ENCODE data around the gene CLASP1. TPM values are rescaled to one million over a fixed set of nuclear protein-coding genes. Genes with fewer than 3 reads are reported as not detected.

Gene CLASP1
- total RNA-seq, 1 donor from 2014 or later, result 110 TPM

GRCh38 chr2:121633463-121633862 is 15.8 kb downstream of the CLASP1 start:
- no peak overlapping the region for H3K9ac ChIP-seq
- H3F3A ChIP-seq (ENCODE audit: low read depth), result peaks cover 4% of the 10 kb centered on the region
- no peak for DNase-seq (ENCODE audit: low spot score)
- peaks cover 39% of the 10 kb centered on the region for H4K20me1 ChIP-seq (ENCODE audit: low read depth)
- peaks cover 23% of the 10 kb centered on the region for H3K9me3 Mint-ChIP-seq
- H3K27ac Mint-ChIP-seq, result no peak overlapping the region
- no peak overlapping the region for H3K4me2 ChIP-seq
- no peaks in the 10 kb centered on the region for H3K27me3 ChIP-seq
- no peak overlapping the region for H2AFZ ChIP-seq (replicated peaks)
- peaks cover 27% of the 10 kb centered on the region for H3K36me3 Mint-ChIP-seq
- H3K27ac ChIP-seq, result no peak overlapping the region
- TF ChIP-seq EZH2 (IDR thresholded peaks at IDR 0.05), result no peak
- TF ChIP-seq CTCF (IDR thresholded peaks at IDR 0.05), result no peak
- no peak for TF ChIP-seq EZH2phosphoT487 (IDR thresholded peaks at IDR 0.05)
- peaks cover 16% of the 10 kb centered on the region for H3K9me3 ChIP-seq (ENCODE audit: low read depth)
- H3K4me3 Mint-ChIP-seq, result no peak overlapping the region
- H3K4me3 ChIP-seq, result no peak overlapping the region
- H3K36me3 ChIP-seq, result no peaks in the 10 kb centered on the region
- peaks cover 97% of the 10 kb centered on the region for H3K79me2 ChIP-seq (ENCODE audit: low read depth)
- H3K4me1 Mint-ChIP-seq, result peaks cover 12% of the 10 kb centered on the region
- H3K4me1 ChIP-seq, result peaks cover 5% of the 10 kb centered on the region
- H3K27me3 Mint-ChIP-seq (ENCODE audit: insufficient read depth, low read depth), result peaks cover 2% of the 10 kb centered on the region

- Mint-ChIP-seq H3K4me1 (no peaks in the 10 kb centered on the region), H3K27me3 (ENCODE audit: insufficient read depth, low read depth) (no peaks in the 10 kb centered on the region), H3K27ac (no peak overlapping the region), H3K4me3 (no peak overlapping the region), H3K36me3 (peaks cover 38% of the 10 kb centered on the region), H3K9me3 (peaks cover 29% of the 10 kb centered on the region)
- H4K20me1 ChIP-seq (ENCODE audit: low read depth), result peaks cover 12% of the 10 kb centered on the region
- H3K4me2 ChIP-seq, result no peak overlapping the region
- no peak overlapping the region for H3K27ac ChIP-seq
- H3K9me3 ChIP-seq (ENCODE audit: low read depth), result no peaks in the 10 kb centered on the region
- H3K4me1 ChIP-seq, result no peaks in the 10 kb centered on the region
- peaks cover 97% of the 10 kb centered on the region for H3K79me2 ChIP-seq (ENCODE audit: low read depth)
- no peak for TF ChIP-seq EZH2phosphoT487 (IDR thresholded peaks at IDR 0.05)
- no peak for TF ChIP-seq EZH2 (IDR thresholded peaks at IDR 0.05)
- TF ChIP-seq CTCF (IDR thresholded peaks at IDR 0.05), result no peak
- H3K4me3 ChIP-seq, result no peak overlapping the region
- DNase-seq (ENCODE audit: low spot score), result no peak
- H3F3A ChIP-seq (ENCODE audit: low read depth), result no peaks in the 10 kb centered on the region
- H3K27me3 ChIP-seq, result no peaks in the 10 kb centered on the region
- no peaks in the 10 kb centered on the region for H3K36me3 ChIP-seq
- no peak overlapping the region for H3K9ac ChIP-seq
- H2AFZ ChIP-seq (replicated peaks), result no peak overlapping the region
These were observed 21.7 kb downstream of the CLASP1 start for GRCh38 chr2:121627525-121628050.

- no peaks in the 10 kb centered on the region for H3K9me3 ChIP-seq (ENCODE audit: low read depth)
- no peak overlapping the region for H3K4me3 Mint-ChIP-seq
- peaks cover 29% of the 10 kb centered on the region for H3K9me3 Mint-ChIP-seq
- DNase-seq (ENCODE audit: low spot score), result no peak
- H3K27me3 Mint-ChIP-seq (ENCODE audit: insufficient read depth, low read depth), result no peaks in the 10 kb centered on the region
- no peak overlapping the region for H2AFZ ChIP-seq (replicated peaks)
- peaks cover 97% of the 10 kb centered on the region for H3K79me2 ChIP-seq (ENCODE audit: low read depth)
- H3K27ac ChIP-seq, result no peak overlapping the region
- H3K27me3 ChIP-seq, result no peaks in the 10 kb centered on the region
- no peak overlapping the region for H3K4me3 ChIP-seq
- H3K4me1 ChIP-seq, result no peaks in the 10 kb centered on the region
- H3K36me3 ChIP-seq, result no peaks in the 10 kb centered on the region
- TF ChIP-seq EZH2 (IDR thresholded peaks at IDR 0.05) (no peak), CTCF (IDR thresholded peaks at IDR 0.05) (no peak), EZH2phosphoT487 (IDR thresholded peaks at IDR 0.05) (no peak)
- peaks cover 40% of the 10 kb centered on the region for H3K36me3 Mint-ChIP-seq
- no peak overlapping the region for H3K27ac Mint-ChIP-seq
- H3K4me1 Mint-ChIP-seq, result no peaks in the 10 kb centered on the region
- H3K9ac ChIP-seq, result no peak overlapping the region
- H3K4me2 ChIP-seq, result no peak overlapping the region
- peaks cover 10% of the 10 kb centered on the region for H4K20me1 ChIP-seq (ENCODE audit: low read depth)
- no peaks in the 10 kb centered on the region for H3F3A ChIP-seq (ENCODE audit: low read depth)
These were observed 22.3 kb downstream of the CLASP1 start for GRCh38 chr2:121626777-121627524.
